Endodermal cell (in vitro differentiated cells): Measurements from ENCODE around the gene GSTO1. TPM values are rescaled to one million over a fixed set of nuclear protein-coding genes. Genes with fewer than 3 reads are reported as not detected.

ENCODE experiments used
- DNase-seq: peaks from one replicate; pipeline ENCODE4 v3.0.0-alpha.2; 2017
- H3K27ac ChIP-seq: 2 replicates; pipeline ENCODE4 v1.5.1; 2013; ENCODE audit warnings: mild to moderate bottlenecking, low read depth, low read length, moderate library complexity
- H3K27me3 ChIP-seq: 2 replicates; pipeline ENCODE4 v1.6.1; 2013; ENCODE audit warnings: mild to moderate bottlenecking, low read length, moderate library complexity; ENCODE audit not compliant: insufficient read depth, control insufficient read depth, poor library complexity, severe bottlenecking
- H3K36me3 ChIP-seq: 2 replicates; pipeline ENCODE4 v1.7.0; 2013; ENCODE audit warnings: mild to moderate bottlenecking, low read length, moderate library complexity; ENCODE audit not compliant: control insufficient read depth, insufficient read depth
- H3K4me1 ChIP-seq: one replicate; pipeline ENCODE4 v1.7.0; 2013; ENCODE audit warnings: low read length; ENCODE audit not compliant: control insufficient read depth, insufficient read depth
- H3K4me3 ChIP-seq: 2 replicates; pipeline ENCODE4 v1.5.1; 2013; ENCODE audit warnings: mild to moderate bottlenecking, low read length, moderate library complexity
- H3K9ac ChIP-seq: 2 replicates; pipeline ENCODE4 v1.6.1; 2013; ENCODE audit warnings: mild to moderate bottlenecking, low read length, moderate library complexity; ENCODE audit not compliant: poor library complexity, severe bottlenecking; ENCODE audit errors: extremely low read depth
- H3K9me3 ChIP-seq: 2 replicates; pipeline ENCODE4 v1.6.1; 2013; ENCODE audit warnings: mild to moderate bottlenecking, low read length, moderate library complexity; ENCODE audit not compliant: control insufficient read depth
- H3K27ac Mint-ChIP-seq: 2 replicates; pipeline ENCODE4 v1.8.0; 2020; ENCODE audit warnings: mixed read lengths
- H3K27me3 Mint-ChIP-seq: 2 replicates; pipeline ENCODE4 v1.8.0; 2021; ENCODE audit warnings: mild to moderate bottlenecking, mixed read lengths; ENCODE audit not compliant: insufficient read depth
- H3K36me3 Mint-ChIP-seq: 2 replicates; pipeline ENCODE4 v1.8.0; 2020; ENCODE audit warnings: low read depth, mixed read lengths
- H3K4me1 Mint-ChIP-seq: 2 replicates; pipeline ENCODE4 v1.8.0; 2020; ENCODE audit warnings: mixed read lengths
- H3K4me3 Mint-ChIP-seq: 2 replicates; pipeline ENCODE4 v1.8.0; 2020; ENCODE audit warnings: mild to moderate bottlenecking, moderate library complexity, mixed read lengths
- H3K9me3 Mint-ChIP-seq: 2 replicates; pipeline ENCODE4 v1.8.0; 2020; ENCODE audit warnings: mild to moderate bottlenecking, mixed read lengths
- CTCF ChIP-seq: fragments of 200-600 bp; sonication (generic); conservative IDR thresholded peaks from 2 replicates; pipeline ENCODE4 v1.5.0; 2021; ENCODE audit warnings: antibody characterized with exemption, mild to moderate bottlenecking
- WGBS, 2 experiments: methylation state at CpG; one replicate each; pipeline versions ENCODE4 v1.1.5 to v1.1.7; 2013; ENCODE audit warnings: missing lambda C conversion rate in 2 of 2, mixed read lengths in 1 of 2; ENCODE audit not compliant: insufficient coverage in 1 of 2, insufficient read length in 1 of 2; 5-methylcytosine and 5-hydroxymethylcytosine counted together
- total RNA-seq, 2 donors: library from RNA; stranded (reverse); fragmentation: NEBNext Ultra II Directional in 1 of 2; extraction: Animal tissue kit (Norgen Biotek cat#: 25700) in 1 of 2; gene quantifications; 2 replicates in 1 of 2; 3 replicates in 1 of 2; pipeline ENCODE4 v1.2.1, GENCODE V29; 2021

Gene GSTO1
- total RNA-seq, 2 donors from 2014 or later: 208 to 223 TPM

DNA sequence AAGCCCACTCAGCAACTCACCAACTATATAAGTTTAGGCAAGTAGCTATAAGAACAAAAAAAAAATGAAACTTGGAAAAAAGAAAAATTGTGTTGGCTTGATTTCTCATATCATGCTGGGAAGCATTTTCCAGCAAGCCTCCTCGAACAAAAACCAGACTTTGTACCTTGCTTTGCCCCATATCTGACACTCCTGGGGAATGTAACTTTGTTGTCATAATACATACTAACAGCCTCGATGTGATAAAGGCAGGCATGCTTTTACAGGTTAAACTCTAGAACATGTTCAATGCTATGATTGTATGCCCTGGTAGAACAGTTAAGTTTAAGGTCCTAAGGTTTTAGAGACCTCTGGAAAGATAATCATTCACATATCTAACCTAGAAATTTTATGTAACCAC is 34.2 kb upstream of the GSTO1 start:
- H3K4me1 ChIP-seq: no peaks in the 10 kb centered on the region
- no peaks in the 10 kb centered on the region for H3K9me3 ChIP-seq
- Mint-ChIP-seq H3K9me3 (no peaks in the 10 kb centered on the region), H3K36me3 (peaks cover 2% of the 10 kb centered on the region), H3K4me1 (no peaks in the 10 kb centered on the region), H3K27ac (no peak overlapping the region), H3K4me3 (no peak overlapping the region), H3K27me3 (no peaks in the 10 kb centered on the region)
- DNase-seq: no peak
- TF ChIP-seq CTCF: no peak
- no peaks in the 10 kb centered on the region for H3K36me3 ChIP-seq
- no peak overlapping the region for H3K27ac ChIP-seq
- no peak overlapping the region for H3K9ac ChIP-seq
- H3K4me3 ChIP-seq: no peak overlapping the region
- no peaks in the 10 kb centered on the region for H3K27me3 ChIP-seq
- 85% methylated on average over 2 of the region's 2 CpGs; no CpG with 5 or more reads in 1 of the 2 experiments for WGBS, 2 experiments

GRCh38 chr10:104223304-104223703 is 31.4 kb upstream of the GSTO1 start:
- no peaks in the 10 kb centered on the region for H3K27me3 Mint-ChIP-seq

DNA sequence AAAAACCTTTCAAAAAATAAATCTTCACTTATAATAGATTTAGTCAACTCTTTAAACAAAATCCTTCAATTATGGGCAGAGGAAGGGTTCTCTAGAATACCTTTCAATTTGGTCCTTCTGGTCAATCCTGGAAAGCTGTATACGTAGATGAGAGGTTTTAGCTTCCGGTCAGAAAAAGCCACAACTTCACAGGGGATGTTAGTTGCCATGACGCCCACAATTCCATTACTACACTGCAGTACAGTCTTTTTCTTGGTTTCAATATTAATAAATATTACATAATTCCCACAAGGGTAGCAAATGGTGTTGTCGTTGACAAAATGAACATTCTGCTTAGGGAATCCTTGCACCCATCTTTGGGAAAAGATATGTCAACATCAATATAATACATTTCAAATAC is 24.2 kb upstream of the GSTO1 start:
- TF ChIP-seq CTCF: no peak
- H3K9me3 ChIP-seq: peaks cover 24% of the 10 kb centered on the region
- Mint-ChIP-seq H3K9me3 (peaks cover 19% of the 10 kb centered on the region), H3K27ac (no peak overlapping the region), H3K27me3 (no peaks in the 10 kb centered on the region), H3K4me3 (no peak overlapping the region), H3K4me1 (peaks cover 4% of the 10 kb centered on the region), H3K36me3 (peaks cover 7% of the 10 kb centered on the region)
- H3K36me3 ChIP-seq: no peaks in the 10 kb centered on the region
- no peak overlapping the region for H3K9ac ChIP-seq
- no peaks in the 10 kb centered on the region for H3K27me3 ChIP-seq
- no peak overlapping the region for H3K4me3 ChIP-seq
- 90 to 92% methylated on average over 2 to 4 of the region's 4 CpGs for WGBS, 2 experiments
- H3K4me1 ChIP-seq: no peaks in the 10 kb centered on the region
- no peak overlapping the region for H3K27ac ChIP-seq
- no peak for DNase-seq

More at GRCh38 chr10:104223304-104223703, 31.4 kb upstream of the GSTO1 start:
- H3K27ac Mint-ChIP-seq: no peak overlapping the region
- H3K9ac ChIP-seq: no peak overlapping the region
- no peak overlapping the region for H3K4me3 ChIP-seq
- no peak overlapping the region for H3K4me3 Mint-ChIP-seq
- H3K9me3 ChIP-seq: no peaks in the 10 kb centered on the region
- H3K27ac ChIP-seq: no peak overlapping the region
- no peak for DNase-seq
- H3K9me3 Mint-ChIP-seq: no peaks in the 10 kb centered on the region
- no peaks in the 10 kb centered on the region for H3K36me3 ChIP-seq
- no peaks in the 10 kb centered on the region for H3K4me1 Mint-ChIP-seq
- H3K27me3 ChIP-seq: no peaks in the 10 kb centered on the region
- H3K36me3 Mint-ChIP-seq: peaks cover 2% of the 10 kb centered on the region
- no peaks in the 10 kb centered on the region for H3K4me1 ChIP-seq
- no peak for TF ChIP-seq CTCF
